ENCODE results near the gene POU4F3. TPM values are rescaled to one million over a fixed set of nuclear protein-coding genes. Genes with fewer than 3 reads are reported as not detected.

Gene POU4F3
- total RNA-seq, 1 experiment from 2014 or later = not detected

- Mint-ChIP-seq H3K27ac (no peak overlapping the region), H3K4me3 (no peak overlapping the region), H3K27me3 (ENCODE audit: low read depth) (no peaks in the 10 kb centered on the region; the same call in none of the 2 replicates), H3K9me3 (no peaks in the 10 kb centered on the region), H3K4me1 (peaks cover 10% of the 10 kb centered on the region), H3K36me3 (no peaks in the 10 kb centered on the region)
- ATAC-seq (no peak), DNase-seq (ENCODE audit: low spot score) (no peak)
- TF ChIP-seq ZMAT4 (CRISPR knock-in tag; IDR thresholded peaks at IDR 0.05) (no peak), TEAD4 (CRISPR knock-in tag; IDR thresholded peaks at IDR 0.05) (no peak), NFATC4 (CRISPR knock-in tag; IDR thresholded peaks at IDR 0.05) (no peak), GABPB1 (CRISPR knock-in tag; IDR thresholded peaks at IDR 0.05) (no peak), PRDM15 (CRISPR knock-in tag; IDR thresholded peaks at IDR 0.05) (no peak), CBFB (CRISPR knock-in tag; IDR thresholded peaks at IDR 0.05; ENCODE audit: low read depth) (no peak), ZNF532 (CRISPR knock-in tag; IDR thresholded peaks at IDR 0.05; ENCODE audit: borderline replicate concordance) (no peak), ZNF219 (CRISPR knock-in tag; IDR thresholded peaks at IDR 0.05; ENCODE audit: borderline replicate concordance) (no peak), RORB (CRISPR knock-in tag; IDR thresholded peaks at IDR 0.05) (no peak), CREM (CRISPR knock-in tag; IDR thresholded peaks at IDR 0.05) (no peak), GRHL2 (CRISPR knock-in tag; IDR thresholded peaks at IDR 0.05; ENCODE audit: insufficient replicate concordance, severe bottlenecking) (no peak)
- ChIA-PET POLR2A (no interaction called here), CTCF (interaction anchor here (0.7 to 1.2 kb wide), 2 partner anchors 81 to 117 kb away, joined by 3 to 5 read pairs; no protein-coding TSS in a partner anchor)
Observed at GRCh38 chr5:146307796-146308195, 30.8 kb upstream of the POU4F3 start.

- Mint-ChIP-seq H3K27ac (no peak overlapping the region), H3K4me3 (no peak overlapping the region), H3K4me1 (peaks cover 4% of the 10 kb centered on the region), H3K27me3 (ENCODE audit: low read depth) (no peaks in the 10 kb centered on the region; the same call in 1 of the 2 replicates), H3K9me3 (no peaks in the 10 kb centered on the region), H3K36me3 (no peaks in the 10 kb centered on the region)
- POLR2A ChIA-PET = no interaction called here
- CTCF ChIA-PET = interaction anchor here (0.7 kb wide), 1 partner anchor 55 kb away, joined by 3 read pairs; no protein-coding TSS in a partner anchor
- TF ChIP-seq RORB (CRISPR knock-in tag; IDR thresholded peaks at IDR 0.05) = no peak
- TF ChIP-seq NFATC4 (CRISPR knock-in tag; IDR thresholded peaks at IDR 0.05) = no peak
- no peak for TF ChIP-seq ZBTB21 (CRISPR knock-in tag; IDR thresholded peaks at IDR 0.05; ENCODE audit: borderline replicate concordance)
- TF ChIP-seq AR (CRISPR knock-in tag; IDR thresholded peaks at IDR 0.05) = no peak
- TF ChIP-seq OVOL2 (CRISPR knock-in tag; IDR thresholded peaks at IDR 0.05; ENCODE audit: borderline replicate concordance) = no peak
- TF ChIP-seq HMGA2 (CRISPR knock-in tag; IDR thresholded peaks at IDR 0.05) = no peak
- TF ChIP-seq IRF1 (CRISPR knock-in tag; IDR thresholded peaks at IDR 0.05) = no peak
- no peak for TF ChIP-seq ZBTB43 (CRISPR knock-in tag; IDR thresholded peaks at IDR 0.05)
- DNase-seq (ENCODE audit: low spot score) = no peak
- no peak for ATAC-seq
Observed at GRCh38 chr5:146310540-146310939, 28.1 kb upstream of the POU4F3 start.

Data from WTC11 (cell line).